Activated CD4-positive, alpha-beta T cell treated with anti-CD3 and anti-CD28 coated beads, Interleukin-2, amount 50 U/mL, for 16 hours (primary cell): ENCODE results near the gene UBE3B.

ENCODE experiments used
- DNase-seq: peaks from one replicate; pipeline ENCODE4 v3.0.0-alpha.2; 2020

Gene UBE3B

DNA sequence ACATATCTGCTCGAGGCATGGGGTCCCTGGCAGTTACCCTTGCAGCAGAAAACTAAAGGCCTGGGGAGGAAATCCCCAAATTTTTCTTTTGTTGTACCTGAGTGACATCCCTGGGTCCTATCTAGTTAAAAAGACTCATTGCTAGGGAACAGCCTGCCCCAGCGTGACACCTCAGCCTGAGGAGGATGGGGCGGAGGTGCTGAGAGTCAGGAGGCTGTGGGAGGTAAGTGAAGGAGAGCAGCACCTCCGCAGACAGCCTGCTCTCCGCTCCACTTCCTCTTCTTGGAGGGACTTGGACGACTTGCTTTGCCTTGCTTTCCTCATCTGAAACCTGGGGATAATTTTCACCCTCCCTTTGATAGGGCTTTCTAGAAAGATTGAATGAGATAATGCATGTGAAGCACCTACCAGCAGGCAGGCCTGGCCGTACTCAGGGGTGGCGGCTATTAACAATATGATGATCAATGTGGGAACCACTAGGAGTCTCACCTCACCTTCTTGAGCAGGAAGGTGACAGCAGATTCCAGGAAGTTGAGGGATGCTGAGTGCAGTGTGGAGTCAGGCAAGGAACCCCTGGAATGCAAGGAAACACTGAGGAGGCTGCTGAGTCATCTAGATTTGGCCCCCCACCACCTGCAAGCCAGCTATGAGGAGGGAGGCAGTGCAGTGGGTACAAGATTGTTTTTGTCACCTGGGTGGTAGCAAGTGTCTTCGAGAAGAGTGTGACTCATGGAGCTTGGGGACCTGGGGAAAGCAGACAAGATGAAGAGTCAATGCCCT lies 23.2 kb downstream of the UBE3B start:
- DNase-seq, result no peak

- DNase-seq, result no peak
Measured at GRCh38 chr12:109501299-109501698, 23.9 kb downstream of the UBE3B start.

DNA sequence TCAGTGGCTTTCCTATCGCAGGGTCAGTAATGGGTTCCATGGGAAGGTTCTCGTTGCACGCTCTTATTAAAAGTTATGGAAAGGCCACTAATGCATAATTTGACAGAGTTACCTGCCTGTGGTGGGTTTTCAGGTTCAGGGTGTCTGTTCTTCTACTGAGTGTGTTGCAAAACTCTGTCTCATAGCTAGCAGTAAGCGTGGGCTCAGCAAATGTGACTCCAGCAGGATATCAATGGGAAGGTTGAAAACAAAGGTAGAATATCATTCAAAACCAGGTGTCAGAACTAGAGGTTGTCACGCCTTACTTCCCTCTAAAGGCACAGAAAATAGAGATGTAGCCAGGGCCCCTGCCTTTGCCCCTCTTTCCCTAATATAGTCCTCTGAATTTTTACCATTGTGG lies 24.9 kb downstream of the UBE3B start:
- no peak for DNase-seq

GRCh38 chr12:109503611-109504010 lies 26.2 kb downstream of the UBE3B start:
- no peak for DNase-seq

GRCh38 chr12:109504068-109504467 lies 26.6 kb downstream of the UBE3B start:
- no peak for DNase-seq

- no peak for DNase-seq
Measured at GRCh38 chr12:109510196-109510595, 32.8 kb downstream of the UBE3B start.

- DNase-seq, result no peak
Measured at GRCh38 chr12:109512608-109513007, 35.2 kb downstream of the UBE3B start.

DNA sequence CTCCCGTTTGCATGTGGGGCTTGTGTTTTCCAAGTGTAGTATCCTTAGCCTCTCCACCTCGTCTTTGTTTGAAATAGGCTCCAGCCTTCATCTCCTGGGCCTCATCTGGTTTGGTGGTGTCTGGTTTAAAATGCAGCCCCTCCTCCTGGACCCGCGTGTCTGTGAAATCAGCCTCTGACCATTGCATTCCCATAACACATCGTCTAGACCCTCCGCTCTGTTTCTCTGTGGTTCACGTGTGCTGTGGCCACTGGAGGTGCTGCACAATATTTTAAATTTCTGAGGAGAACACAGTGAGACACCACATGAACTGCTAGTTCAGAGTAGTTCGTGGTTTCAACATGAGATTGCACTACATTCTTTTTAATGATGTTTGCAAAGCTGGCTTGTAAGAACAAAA lies 35.6 kb downstream of the UBE3B start:
- DNase-seq, result no peak

DNA sequence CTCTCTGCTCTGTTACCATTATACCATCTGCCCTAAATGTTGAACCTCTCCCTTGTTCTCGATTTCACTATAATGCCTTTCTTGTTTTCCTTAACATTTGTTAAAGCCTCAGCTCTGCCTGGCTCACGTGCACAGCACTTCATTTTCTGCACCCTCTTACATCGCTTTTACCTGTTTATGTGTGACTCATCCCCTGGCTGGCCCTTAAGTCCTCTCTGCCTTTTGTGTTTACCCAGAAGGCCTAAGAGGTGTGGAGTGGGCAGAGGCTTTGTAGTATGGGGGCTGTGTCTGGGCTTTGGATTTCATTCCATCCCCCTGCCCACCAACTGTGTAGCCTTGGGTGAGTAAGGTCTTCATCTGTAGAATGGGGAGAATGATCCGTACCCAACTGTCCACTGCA lies 36.5 kb downstream of the UBE3B start:
- DNase-seq, result no peak

GRCh38 chr12:109517619-109518018 lies 40.2 kb downstream of the UBE3B start:
- DNase-seq, result no peak

DNA sequence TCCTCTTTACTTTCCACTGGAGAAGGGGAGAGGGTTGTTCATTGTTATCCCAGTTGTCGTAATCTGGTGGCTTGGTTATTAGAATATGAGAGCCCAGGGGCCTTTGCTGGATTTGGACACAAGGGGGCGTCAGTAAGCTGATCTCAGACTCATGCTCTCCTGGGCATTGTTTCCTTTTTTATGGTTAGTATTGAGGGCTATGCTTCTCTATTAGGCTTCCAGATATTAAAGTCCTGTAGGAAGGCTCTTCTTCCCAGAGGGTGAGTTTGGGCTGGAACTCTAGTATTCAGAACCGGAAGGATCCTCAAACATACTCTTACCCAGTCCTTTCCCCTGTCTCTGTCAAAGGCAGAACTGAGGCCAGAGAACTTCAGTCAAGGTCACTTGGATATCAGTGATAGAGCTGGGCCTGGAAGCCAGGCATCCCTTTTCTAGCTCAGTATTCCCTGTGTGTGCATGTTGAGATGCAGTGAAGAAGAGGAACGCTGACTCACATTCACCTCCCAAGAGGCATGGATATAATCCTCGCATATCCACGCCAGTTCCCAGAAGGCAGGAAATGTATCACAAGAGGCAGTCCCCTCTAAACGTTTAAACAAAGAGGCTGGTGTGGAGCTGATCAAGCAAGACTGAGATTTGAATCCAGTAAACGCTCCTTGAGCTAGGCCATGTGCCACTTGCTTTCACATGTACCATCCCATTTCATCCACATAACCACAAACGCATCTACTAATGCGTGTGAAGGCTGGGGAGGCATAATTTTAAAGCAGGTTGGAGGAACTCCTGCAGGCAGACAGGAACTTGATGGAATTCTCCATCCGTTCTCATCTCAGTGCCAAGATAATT lies 41.6 kb downstream of the UBE3B start:
- DNase-seq, result peak; percentile 50

- no peak for DNase-seq
Measured at GRCh38 chr12:109519787-109520186, 42.4 kb downstream of the UBE3B start.

DNA sequence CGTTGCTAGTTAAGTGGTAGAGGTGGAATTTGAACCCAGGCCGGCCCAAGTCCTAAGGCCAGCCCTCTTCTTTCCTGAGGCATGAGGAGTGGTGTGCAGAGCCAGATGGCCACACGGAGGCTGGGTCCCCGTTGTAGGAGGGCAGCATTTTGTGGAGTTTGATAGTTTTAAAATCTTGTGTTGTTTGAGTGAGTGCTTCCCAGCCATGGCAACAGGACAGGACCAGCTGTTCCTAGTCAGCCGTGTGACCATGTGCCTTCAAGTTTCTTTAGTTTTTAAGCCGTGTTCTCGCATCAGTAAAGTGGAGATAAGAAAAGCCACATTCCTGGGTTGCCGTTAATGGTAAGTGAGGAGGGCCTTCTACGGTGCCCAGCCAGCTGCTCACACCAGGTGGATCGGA lies 44.4 kb downstream of the UBE3B start:
- DNase-seq, result no peak

GRCh38 chr12:109523071-109523470 lies 45.6 kb downstream of the UBE3B start:
- DNase-seq, result no peak

- no peak for DNase-seq
Measured at GRCh38 chr12:109523504-109523903, 46.1 kb downstream of the UBE3B start.

DNA sequence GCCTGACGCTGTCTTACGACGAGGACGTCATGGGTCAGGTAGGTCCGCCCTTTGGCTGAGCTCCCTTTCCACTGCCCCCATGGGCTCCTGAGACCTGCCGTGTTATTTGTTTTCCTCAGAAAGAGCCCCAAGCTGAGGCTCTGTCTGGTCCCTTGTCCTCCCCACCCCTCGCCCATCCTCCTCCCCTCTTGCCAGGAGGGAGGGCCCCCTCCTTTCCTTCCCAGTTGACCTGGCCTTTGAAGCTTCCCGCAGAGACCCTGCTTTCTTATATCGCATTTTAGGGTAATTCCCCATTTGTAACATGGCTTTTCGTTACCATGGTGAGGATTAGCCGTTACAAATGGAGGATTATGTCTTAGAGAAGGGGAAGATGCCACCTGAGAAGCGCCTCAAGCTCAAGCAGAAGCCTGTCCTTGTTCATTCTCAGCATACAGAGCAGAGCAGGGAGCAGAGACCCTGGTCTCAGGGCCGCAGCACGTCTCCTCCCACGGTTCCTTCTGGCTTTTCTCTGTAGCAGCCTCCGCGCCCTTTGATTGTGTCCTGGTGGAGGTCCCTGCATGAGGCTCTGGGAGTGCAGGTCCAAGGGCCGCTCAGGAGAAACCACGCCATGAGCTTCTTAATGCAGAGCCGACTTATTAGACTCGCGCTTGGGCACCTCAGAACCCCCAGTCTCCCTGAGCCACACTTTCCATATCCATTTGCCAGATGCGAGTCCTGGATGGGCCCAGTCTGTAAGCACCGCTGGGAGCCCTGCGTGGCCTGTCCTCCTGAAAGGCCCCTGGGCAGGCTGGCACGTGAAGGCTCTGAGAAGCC lies 47.2 kb downstream of the UBE3B start:
- no peak for DNase-seq

DNA sequence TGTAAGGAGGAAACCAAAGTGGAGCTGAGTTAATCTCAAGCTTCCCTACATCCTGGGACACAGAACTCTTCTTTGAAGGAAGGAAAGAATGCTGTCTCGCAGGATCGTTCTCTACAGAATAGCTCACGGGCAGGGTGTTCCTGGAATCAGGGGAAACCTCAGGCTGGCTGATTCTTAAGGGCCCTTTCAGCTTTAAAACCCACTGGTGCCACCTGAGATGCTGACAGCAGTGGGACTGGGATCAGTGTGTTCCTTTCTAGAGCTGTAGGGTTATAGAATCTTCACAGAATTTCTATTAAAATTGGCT lies 47.8 kb downstream of the UBE3B start:
- no peak for DNase-seq

DNA sequence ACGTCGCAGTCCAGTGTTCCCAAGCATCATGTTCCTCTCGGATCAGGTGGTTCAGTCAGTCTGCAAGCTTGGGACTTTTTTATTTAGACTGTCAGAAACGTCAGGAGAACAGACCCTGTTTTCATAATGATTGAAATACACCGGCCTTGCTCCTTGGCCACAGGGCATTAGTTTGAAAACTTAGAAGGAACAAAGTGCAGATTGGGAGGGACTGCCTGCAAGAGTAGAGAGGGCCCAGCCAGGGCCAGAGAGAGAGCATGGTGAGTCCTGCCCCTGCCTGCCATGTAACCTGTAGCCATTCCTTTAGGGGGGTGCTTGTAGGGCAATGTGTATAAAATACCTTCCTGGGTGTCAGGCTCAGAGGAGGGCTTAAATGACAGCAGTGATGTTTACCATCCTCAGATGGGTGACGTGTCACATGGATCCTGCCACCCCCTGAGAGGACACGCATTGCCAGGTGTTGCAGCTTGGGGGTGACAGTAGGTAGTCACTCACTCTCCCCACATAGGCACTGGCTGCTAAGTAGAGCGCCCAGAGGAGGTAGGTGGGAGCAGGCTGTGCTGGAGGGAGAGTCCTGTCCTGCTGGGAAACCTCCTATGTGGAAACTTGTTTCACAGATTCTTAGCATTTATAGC lies 50.2 kb downstream of the UBE3B start:
- no peak for DNase-seq

DNA sequence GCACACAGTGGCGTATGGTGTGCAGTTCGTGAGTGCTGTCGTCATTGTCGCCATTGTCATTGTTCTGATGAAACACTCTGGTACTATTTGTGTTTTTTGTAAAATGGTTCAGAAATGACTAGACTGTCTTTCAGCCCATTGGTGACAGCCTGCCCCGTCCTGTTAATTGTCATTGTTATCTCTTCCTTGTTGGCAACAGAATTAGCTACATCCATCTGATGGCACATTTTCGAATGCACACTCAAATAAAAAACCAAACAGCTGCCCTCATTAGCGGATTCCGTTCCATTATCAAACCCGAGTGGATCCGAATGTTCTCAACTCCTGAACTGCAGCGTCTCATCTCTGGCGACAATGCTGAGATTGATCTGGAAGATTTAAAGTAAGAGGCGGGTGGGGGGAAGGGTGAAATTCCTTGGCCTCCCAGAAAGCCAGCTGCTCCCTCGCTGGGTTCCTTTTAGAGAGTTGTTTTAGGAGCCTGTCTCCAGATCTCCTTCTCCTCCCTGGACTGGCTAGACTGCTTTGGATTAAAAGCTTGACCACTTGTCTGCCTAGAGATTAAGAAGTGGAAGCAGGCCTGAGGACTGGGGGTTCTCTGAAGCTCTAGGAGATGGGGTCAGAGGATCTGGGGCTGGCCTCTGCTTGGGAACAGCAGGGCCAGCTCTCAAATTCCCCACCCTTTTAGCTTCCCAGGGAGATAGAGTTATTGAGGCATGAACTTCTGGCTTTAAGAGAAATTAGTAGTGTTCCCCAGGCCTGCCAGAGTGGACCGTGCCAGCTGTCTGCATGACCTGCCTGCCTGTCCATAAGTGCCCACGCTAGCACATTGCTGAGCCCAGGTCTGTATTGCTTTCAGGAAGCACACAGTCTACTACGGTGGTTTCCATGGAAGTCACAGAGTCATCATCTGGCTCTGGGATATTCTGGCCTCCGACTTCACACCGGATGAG lies 52.5 kb downstream of the UBE3B start:
- DNase-seq, result no peak

- DNase-seq, result no peak
Measured at GRCh38 chr12:109531411-109531810, 54.0 kb downstream of the UBE3B start.

- no peak for DNase-seq
Measured at GRCh38 chr12:109532721-109533486, 55.5 kb downstream of the UBE3B start.
